Measurements from ENCODE around the gene TSPAN11.

DNA sequence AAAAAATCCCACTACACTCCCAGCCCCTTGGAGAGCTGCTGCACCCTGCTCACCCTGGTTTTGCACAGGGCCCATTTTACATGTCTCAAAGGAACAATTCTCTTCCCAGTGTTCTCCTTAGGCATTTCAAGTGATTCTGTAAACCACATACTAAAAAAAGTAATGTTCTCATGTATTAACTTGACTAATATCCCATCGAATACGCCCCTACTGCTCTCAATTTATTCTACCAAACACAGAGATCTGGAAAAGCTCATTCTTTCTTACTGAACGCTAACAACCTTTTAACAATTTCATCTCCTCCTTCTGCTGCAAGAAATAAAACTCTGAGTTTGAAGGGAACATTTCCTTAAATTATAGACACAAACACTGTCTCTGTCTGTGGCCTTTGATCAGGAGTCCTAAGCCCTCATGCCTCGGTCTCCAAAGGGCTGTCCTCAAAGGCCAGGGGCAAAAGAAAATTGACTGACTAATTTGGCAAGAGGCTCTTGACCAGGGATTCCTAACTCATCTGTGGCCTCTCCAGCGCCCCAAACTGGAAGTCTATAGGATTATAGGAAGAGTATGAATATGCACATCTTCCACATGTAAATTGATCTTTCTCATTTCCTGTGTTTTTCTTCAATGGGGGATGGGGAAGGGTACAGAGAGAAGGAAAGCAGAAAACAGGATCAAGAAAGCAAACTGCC is 17.1 kb upstream of the TSPAN11 start:
- TF ChIP-seq, protein P1, sequence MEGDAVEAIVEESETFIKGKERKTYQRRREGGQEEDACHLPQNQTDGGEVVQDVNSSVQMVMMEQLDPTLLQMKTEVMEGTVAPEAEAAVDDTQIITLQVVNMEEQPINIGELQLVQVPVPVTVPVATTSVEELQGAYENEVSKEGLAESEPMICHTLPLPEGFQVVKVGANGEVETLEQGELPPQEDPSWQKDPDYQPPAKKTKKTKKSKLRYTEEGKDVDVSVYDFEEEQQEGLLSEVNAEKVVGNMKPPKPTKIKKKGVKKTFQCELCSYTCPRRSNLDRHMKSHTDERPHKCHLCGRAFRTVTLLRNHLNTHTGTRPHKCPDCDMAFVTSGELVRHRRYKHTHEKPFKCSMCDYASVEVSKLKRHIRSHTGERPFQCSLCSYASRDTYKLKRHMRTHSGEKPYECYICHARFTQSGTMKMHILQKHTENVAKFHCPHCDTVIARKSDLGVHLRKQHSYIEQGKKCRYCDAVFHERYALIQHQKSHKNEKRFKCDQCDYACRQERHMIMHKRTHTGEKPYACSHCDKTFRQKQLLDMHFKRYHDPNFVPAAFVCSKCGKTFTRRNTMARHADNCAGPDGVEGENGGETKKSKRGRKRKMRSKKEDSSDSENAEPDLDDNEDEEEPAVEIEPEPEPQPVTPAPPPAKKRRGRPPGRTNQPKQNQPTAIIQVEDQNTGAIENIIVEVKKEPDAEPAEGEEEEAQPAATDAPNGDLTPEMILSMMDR (IDR thresholded peaks at IDR 0.05): no peak
- no peak for TF ChIP-seq SIN3A (IDR thresholded peaks at IDR 0.05; ENCODE audit: borderline replicate concordance, insufficient read depth, low read depth, low read length)
- TF ChIP-seq POLR2AphosphoS5 (IDR thresholded peaks at IDR 0.05; ENCODE audit: low read depth, low read length): no peak
